Activated T-helper 1 cell treated with Interleukin-2 at 50 U/mL for 16 hours (primary cell): ENCODE data around the gene PTGES.

Experiments
- DNase-seq: peaks from one replicate; pipeline ENCODE4 v3.0.0-alpha.2; 2020; ENCODE audit warnings: low read depth

Gene PTGES

GRCh38 chr9:129745200-129745599 is 7.6 kb downstream of the PTGES start:
- DNase-seq = no peak

GRCh38 chr9:129740666-129741464 is 12.0 kb downstream of the PTGES start:
- no peak for DNase-seq

- no peak for DNase-seq
Observed at GRCh38 chr9:129740174-129740573, 12.7 kb downstream of the PTGES start.

- DNase-seq = no peak
Observed at GRCh38 chr9:129739432-129739831, 13.4 kb downstream of the PTGES start.

- peak; percentile 77 for DNase-seq
Observed at GRCh38 chr9:129737479-129738274, 15.2 kb downstream of the PTGES start.

GRCh38 chr9:129736334-129736733 is 16.5 kb downstream of the PTGES start:
- DNase-seq = no peak

- no peak for DNase-seq
Observed at GRCh38 chr9:129735546-129735945, 17.3 kb downstream of the PTGES start.

GRCh38 chr9:129733632-129733953 is 19.2 kb downstream of the PTGES start:
- DNase-seq = no peak

GRCh38 chr9:129732946-129733631 is 19.8 kb downstream of the PTGES start:
- DNase-seq = no peak

GRCh38 chr9:129732100-129732499 is 20.7 kb downstream of the PTGES start:
- no peak for DNase-seq

- no peak for DNase-seq
Observed at GRCh38 chr9:129731477-129732085, 21.3 kb downstream of the PTGES start.

- no peak for DNase-seq
Observed at GRCh38 chr9:129728744-129729143, 24.1 kb downstream of the PTGES start.

- DNase-seq = peak; percentile 33
Observed at GRCh38 chr9:129726322-129727160, 26.3 kb downstream of the PTGES start.

GRCh38 chr9:129725795-129726251 is 27.0 kb downstream of the PTGES start:
- no peak for DNase-seq

GRCh38 chr9:129724456-129725190 is 28.2 kb downstream of the PTGES start:
- DNase-seq = no peak

- no peak for DNase-seq
Observed at GRCh38 chr9:129722913-129723312, 29.9 kb downstream of the PTGES start.

GRCh38 chr9:129720865-129721545 is 31.8 kb downstream of the PTGES start:
- no peak for DNase-seq

- DNase-seq = no peak
Observed at GRCh38 chr9:129720181-129720864, 32.5 kb downstream of the PTGES start.

- no peak for DNase-seq
Observed at GRCh38 chr9:129719135-129719534, 33.7 kb downstream of the PTGES start.
